Kidney (tissue), 14 donors: ENCODE data around the gene LDLRAD4. TPM values are rescaled to one million over a fixed set of nuclear protein-coding genes. Genes with fewer than 3 reads are reported as not detected.
"Not testable (repeated sequence)": the region's sequence is repeated elsewhere in the genome, so short reads cannot be mapped to it uniquely, and the experiment has no call there.

Source experiments
- DNase-seq, 5 donors: peaks; one replicate each; pipeline ENCODE4 v3.0.0-alpha.2; 2013 to 2020
- FAIRE-seq: peaks from 2 replicates; lab custom pipeline; 2012; peaks lifted over from hg19 to GRCh38; lab: Jason Lieb, UNC
- H3K27ac ChIP-seq, 2 donors: one replicate each; pipeline ENCODE4 v1.7.0; 2013; ENCODE audit warnings: low read depth in 2 of 2, low read length in 2 of 2, inconsistent platforms in 1 of 2
- H3K27me3 ChIP-seq: one replicate; pipeline ENCODE4 v1.7.1; 2013; ENCODE audit warnings: low read length, inconsistent platforms; ENCODE audit not compliant: control insufficient read depth, insufficient read depth
- H3K36me3 ChIP-seq, 3 donors: one replicate each; pipeline versions ENCODE4 v1.7.0 to v1.7.1; 2013; ENCODE audit warnings: low read length in 3 of 3, control low read depth in 1 of 3, inconsistent platforms in 1 of 3; ENCODE audit not compliant: insufficient read depth in 3 of 3, control insufficient read depth in 2 of 3
- H3K4me1 ChIP-seq, 3 donors: one replicate each; pipeline versions ENCODE4 v1.7.0 to v1.7.1; 2013; ENCODE audit warnings: low read length in 3 of 3, inconsistent platforms in 1 of 3, low read depth in 1 of 3; ENCODE audit not compliant: control insufficient read depth in 2 of 3, insufficient read depth in 2 of 3
- H3K4me3 ChIP-seq, 3 donors: one replicate each; pipeline versions ENCODE4 v1.7.0 to v1.8.1; 2013; ENCODE audit warnings: low read length in 3 of 3, control low read depth in 1 of 3, inconsistent platforms in 1 of 3
- H3K9ac ChIP-seq, 3 donors: one replicate each; pipeline versions ENCODE4 v1.7.0 to v1.7.1; 2013; ENCODE audit warnings: low read length in 3 of 3, control low read depth in 1 of 3, inconsistent platforms in 1 of 3
- H3K9me3 ChIP-seq, 3 donors: one replicate each; pipeline versions ENCODE4 v1.7.0 to v1.7.1; 2013; ENCODE audit warnings: low read length in 3 of 3, control low read depth in 1 of 3, inconsistent platforms in 1 of 3; ENCODE audit not compliant: control insufficient read depth in 2 of 3, insufficient read depth in 1 of 3
- intact Hi-C: fragments of 100-400 bp; cut with DNase I; formaldehyde crosslinking; loops from one replicate; pipeline ENCODE4 v1.11.1; 2022
- polyA plus RNA-seq: library from polyadenylated mRNA; stranded (reverse); fragments of 350-450 nt; fragmentation: Illumina TruSeq; extraction: RNeasy Lipid Tissue Mini Kit (QIAGEN cat#74804); gene quantifications from one replicate; pipeline ENCODE4 v1.2.3, GENCODE V29; 2014; ENCODE audit warnings: low read depth, low replicate concordance; ENCODE audit not compliant: insufficient read depth
- total RNA-seq: library from RNA; stranded (reverse); fragmentation: NEBNext Ultra II Directional; extraction: Animal tissue kit (Norgen Biotek cat#: 25700); gene quantifications from one replicate; pipeline ENCODE4 v1.2.1, GENCODE V29; 2021
- TF ChIP-seq, protein P1 (sequence below): IDR thresholded peaks from 3 replicates; pipeline ENCODE4 v1.5.1; 2012; ENCODE audit warnings: mild to moderate bottlenecking, moderate library complexity, borderline replicate concordance; ENCODE audit not compliant: insufficient read depth; ENCODE audit errors: extremely low read depth
- donor health status: control.
- donor health status: control.
- donor health status: control.
- donor health status: control.
- donor health status: control.
- donor health status: DM: yes; HTN: yes; CAD: no.
- donor health status: Normal renal cell carcinoma (clear cell type).

LDLRAD4 gene
- total and polyA plus RNA-seq, 2 donors from 2014 or later = 2.3 to 42.3 TPM

DNA sequence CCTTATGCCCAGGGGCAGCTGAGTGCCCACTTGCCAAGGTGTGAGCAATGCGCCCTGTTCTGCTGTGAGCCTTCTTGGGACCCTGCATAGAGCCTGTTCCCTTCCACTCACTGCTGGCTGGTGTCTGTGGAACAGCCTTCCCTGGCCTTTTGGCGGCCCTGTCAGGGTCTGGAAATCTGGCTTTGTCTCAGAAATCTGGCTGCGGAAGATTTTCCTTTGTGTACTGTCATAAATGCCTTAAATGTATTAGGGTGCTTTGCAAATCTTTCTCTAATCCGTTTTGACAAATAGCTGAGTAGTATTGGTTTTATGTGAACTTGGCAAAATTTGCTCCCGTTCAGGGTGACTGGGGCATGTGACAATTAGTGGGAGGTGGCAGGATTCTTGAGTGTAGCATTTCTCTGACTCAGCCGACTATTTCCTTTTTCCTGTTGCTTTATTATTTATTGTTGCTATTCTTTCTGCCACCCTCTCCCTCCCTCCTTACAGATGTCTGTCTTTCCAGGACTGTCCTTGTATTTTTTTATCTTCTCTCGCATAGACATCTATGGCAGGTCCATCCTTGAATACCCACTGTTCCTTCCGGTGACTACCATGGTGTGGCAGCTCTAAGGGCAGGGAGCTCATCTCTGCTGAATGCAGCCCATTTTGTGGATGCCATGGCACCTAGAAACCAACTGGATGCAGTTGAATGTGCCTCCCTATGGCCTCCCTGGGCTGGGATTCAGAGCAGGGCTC, 41.8 kb downstream of the LDLRAD4 start:
- peak overlapping the region in 1 of 3 donors; percentile 2 for H3K4me3 ChIP-seq
- no peaks in the 10 kb centered on the region for H3K36me3 ChIP-seq
- FAIRE-seq (no peak), DNase-seq (peak in 2 of 5 donors; percentile 33 to 57)
- intact Hi-C loops = no loop called here
- H3K9me3 ChIP-seq = no peaks in the 10 kb centered on the region
- TF ChIP-seq, protein P1, sequence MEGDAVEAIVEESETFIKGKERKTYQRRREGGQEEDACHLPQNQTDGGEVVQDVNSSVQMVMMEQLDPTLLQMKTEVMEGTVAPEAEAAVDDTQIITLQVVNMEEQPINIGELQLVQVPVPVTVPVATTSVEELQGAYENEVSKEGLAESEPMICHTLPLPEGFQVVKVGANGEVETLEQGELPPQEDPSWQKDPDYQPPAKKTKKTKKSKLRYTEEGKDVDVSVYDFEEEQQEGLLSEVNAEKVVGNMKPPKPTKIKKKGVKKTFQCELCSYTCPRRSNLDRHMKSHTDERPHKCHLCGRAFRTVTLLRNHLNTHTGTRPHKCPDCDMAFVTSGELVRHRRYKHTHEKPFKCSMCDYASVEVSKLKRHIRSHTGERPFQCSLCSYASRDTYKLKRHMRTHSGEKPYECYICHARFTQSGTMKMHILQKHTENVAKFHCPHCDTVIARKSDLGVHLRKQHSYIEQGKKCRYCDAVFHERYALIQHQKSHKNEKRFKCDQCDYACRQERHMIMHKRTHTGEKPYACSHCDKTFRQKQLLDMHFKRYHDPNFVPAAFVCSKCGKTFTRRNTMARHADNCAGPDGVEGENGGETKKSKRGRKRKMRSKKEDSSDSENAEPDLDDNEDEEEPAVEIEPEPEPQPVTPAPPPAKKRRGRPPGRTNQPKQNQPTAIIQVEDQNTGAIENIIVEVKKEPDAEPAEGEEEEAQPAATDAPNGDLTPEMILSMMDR = no peak
- peaks cover 0 to 28% (median 8%) of the 10 kb centered on the region in 3 donors for H3K4me1 ChIP-seq
- no peaks in the 10 kb centered on the region for H3K27me3 ChIP-seq
- no peak overlapping the region for H3K9ac ChIP-seq
- H3K27ac ChIP-seq = peak overlapping the region; percentile 18 to 38

DNA sequence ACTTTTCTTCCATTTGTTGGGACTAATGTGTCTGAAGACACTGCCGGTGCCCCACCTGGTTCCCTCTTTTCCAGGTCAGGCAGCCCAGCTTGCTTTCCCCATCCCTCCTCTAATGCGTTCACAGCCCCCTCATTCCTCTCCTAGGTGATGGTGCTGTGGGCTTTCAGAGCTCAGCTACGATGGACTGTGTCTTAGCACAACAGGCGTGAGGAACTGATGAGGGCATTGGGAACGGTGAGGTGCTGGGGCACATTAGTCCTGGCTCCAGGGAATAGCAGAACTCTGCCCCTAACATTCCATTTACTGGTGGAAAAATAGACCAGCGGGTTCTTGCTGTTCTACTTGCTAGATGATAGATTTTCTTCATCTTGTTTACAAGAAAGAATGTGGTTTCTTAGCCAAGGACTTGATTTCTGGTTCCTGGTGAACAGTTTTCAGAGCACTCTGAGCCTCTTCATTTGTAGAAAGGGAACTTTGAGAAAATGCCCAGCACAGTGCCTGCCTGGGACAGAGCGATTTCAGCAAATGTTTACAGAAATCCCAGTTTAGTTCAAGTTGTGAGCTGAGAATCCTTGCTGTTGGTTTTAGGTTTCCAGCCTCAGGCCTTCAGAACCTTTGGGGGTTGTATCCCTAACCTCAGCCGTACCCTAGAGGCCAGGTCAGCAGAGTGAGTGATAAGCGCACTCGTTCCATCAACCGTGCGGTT, 42.5 kb downstream of the LDLRAD4 start:
- intact Hi-C loops = no loop called here
- Histone ChIP-seq H3K27ac (peak overlapping the region; percentile 40 to 42), H3K9ac (no peak overlapping the region), H3K4me1 (peaks cover 0 to 28% (median 8%) of the 10 kb centered on the region in 3 donors), H3K9me3 (no peaks in the 10 kb centered on the region), H3K36me3 (no peaks in the 10 kb centered on the region), H3K27me3 (no peaks in the 10 kb centered on the region), H3K4me3 (peak overlapping the region in 1 of 3 donors; percentile 2)
- TF ChIP-seq, protein P1 = no peak
- FAIRE-seq (no peak), DNase-seq (no peak)

DNA sequence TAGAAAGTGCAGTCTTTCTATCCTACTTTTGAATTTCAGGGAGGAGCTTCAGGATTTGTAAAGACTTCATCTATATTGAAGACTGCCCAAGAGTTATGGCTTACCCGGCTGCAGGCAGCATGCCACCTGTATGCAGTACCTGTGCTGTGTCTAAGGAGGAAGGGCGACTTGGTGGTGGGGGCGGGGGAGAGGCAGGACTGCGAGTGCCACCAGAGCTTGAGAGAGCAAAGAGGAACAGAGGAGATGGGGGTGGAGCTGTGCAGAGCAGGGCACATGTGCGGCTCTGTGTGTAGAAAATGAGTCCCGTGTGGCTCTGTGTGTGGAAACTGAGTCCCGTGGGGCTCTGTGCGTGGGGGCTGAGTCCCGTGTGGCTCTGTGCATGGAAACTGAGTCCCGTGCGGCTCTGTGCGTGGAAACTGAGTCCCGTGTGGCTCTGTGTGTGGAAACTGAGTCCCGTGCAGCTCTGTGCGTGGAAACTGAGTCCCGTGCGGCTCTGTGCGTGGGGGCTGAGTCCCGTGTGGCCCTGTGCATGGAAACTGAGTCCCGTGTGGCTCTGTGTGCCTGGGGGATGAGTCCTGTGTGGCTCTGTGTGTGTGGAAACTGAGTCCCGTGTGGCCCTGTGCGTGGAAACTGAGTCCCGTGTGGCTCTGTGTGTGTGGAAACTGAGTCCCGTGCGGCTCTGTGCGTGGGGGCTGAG, 43.2 kb downstream of the LDLRAD4 start:
- peak in 3 of 5 donors; percentile 25 to 75 (median 36) for DNase-seq
- no peak overlapping the region for H3K9ac ChIP-seq
- H3K4me3 ChIP-seq = no peak overlapping the region
- H3K27ac ChIP-seq = peak overlapping the region; percentile 40 to 42
- no peaks in the 10 kb centered on the region for H3K9me3 ChIP-seq
- TF ChIP-seq, protein P1 = no peak
- FAIRE-seq = no peak
- H3K27me3 ChIP-seq = no peaks in the 10 kb centered on the region
- no peaks in the 10 kb centered on the region for H3K36me3 ChIP-seq
- intact Hi-C loops = no loop called here
- peaks cover 0 to 30% (median 8%) of the 10 kb centered on the region in 3 donors for H3K4me1 ChIP-seq

DNA sequence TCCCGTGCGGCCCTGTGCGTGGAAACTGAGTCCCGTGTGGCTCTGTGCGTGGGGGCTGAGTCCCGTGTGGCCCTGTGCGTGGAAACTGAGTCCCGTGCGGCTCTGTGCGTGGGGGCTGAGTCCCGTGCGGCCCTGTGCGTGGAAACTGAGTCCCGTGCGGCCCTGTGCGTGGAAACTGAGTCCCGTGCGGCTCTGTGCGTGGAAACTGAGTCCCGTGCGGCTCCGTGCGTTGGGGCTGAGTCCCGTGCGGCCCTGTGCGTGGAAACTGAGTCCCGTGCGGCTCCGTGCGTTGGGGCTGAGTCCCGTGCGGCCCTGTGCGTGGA, 43.8 kb downstream of the LDLRAD4 start:
- peaks cover 0 to 32% (median 8%) of the 10 kb centered on the region in 3 donors for H3K4me1 ChIP-seq
- FAIRE-seq, intact Hi-C loops, H3K4me3 ChIP-seq, H3K27me3 ChIP-seq, H3K36me3 ChIP-seq, H3K9me3 ChIP-seq, DNase-seq, H3K27ac ChIP-seq, H3K9ac ChIP-seq: not testable (repeated sequence)
